SKM-1 (cell line): ENCODE measurements around the gene TMEM165.

Source experiments
- DNase-seq: peaks from one replicate; lab custom pipeline; 2025; ENCODE audit not compliant: unreplicated experiment; lab: John Stamatoyannopoulos, UW

The TMEM165 gene

DNA sequence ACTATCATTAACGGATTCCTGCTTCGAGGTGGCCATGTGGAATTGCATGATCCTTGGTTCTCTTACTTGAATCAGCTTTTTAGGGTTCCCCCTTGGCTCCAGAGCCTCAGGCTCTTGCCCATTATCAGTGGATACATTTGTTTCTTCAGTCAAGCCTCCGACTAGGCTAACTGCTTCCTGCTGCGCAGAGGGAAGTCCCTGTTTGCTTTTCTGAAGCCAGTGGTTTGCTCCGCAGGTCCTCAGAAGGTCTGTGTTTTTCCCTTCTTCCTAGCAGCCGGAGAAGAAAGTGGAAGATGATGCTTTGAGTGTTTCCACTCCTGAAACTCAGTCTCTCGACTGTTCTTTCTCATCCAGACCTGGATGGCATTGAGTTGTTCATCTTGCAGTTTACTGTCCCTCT is 29.1 kb upstream of the TMEM165 start:
- DNase-seq, result no peak

DNA sequence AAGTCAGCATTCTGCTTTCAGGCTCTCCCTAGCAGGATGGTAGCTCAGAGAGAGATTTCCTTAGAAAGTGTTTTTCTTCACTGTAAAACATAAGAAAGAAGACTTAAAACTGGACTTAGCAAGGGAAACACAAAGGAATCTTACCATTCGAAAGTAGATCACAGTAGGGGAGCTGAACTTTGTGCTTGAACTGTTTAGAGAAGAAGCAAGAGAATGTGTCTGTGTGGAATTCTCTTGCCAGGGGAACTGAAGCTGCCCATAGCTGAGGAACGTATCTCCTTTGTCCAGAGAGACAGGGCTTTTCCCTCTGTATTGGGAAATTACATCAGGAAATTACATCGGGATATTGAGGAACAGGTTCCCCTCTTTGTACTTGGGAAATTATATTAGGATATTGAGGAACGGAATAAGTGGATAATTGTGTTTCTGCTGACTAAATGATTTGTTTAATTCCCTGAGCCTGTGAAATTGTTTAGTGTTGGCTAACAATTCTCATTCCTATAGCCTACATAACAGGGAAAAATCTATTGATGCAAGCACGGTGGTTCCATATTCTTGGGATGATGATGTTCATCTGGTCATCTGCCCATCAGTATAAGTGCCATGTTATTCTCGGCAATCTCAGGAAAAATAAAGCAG is 28.6 kb upstream of the TMEM165 start:
- DNase-seq, result no peak

DNA sequence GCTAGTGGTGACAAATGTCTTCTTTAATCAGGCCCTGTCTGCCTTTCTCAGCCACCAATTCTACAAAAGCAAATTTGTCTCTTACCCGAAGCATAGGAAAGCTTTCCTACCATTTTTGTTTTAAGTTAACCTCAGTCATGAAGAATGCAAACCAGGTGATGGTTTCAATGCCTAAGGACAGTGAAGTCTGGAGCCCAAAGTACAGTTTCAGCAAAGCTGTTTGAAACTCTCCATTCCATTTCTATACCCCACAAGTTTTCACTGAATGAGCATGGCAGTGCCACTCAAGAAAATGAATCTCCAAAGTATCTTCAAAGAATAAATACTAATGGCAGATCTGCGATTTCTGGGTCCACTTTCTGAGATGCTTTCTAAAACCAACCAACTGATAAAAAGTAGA is 25.8 kb upstream of the TMEM165 start:
- DNase-seq, result no peak

DNA sequence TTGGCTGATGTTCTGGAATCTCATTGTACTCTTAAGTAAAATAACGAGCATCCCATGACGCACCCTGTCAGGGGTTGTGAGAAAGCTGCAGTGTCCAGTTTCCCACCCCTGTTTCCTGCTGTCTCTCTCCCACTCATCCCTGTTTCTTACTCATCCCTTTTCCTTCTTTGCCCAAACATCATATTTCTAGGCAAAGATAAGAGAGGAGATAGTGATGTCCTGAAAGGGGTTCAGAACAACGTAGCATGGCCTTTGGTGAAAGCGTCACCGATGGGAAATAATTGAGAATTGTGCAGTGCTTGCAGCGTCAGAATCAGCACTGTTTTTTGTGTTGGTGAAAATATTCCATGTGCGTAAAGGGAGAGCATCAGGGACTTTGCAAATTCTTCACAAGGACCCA is 23.5 kb upstream of the TMEM165 start:
- DNase-seq, result no peak

DNA sequence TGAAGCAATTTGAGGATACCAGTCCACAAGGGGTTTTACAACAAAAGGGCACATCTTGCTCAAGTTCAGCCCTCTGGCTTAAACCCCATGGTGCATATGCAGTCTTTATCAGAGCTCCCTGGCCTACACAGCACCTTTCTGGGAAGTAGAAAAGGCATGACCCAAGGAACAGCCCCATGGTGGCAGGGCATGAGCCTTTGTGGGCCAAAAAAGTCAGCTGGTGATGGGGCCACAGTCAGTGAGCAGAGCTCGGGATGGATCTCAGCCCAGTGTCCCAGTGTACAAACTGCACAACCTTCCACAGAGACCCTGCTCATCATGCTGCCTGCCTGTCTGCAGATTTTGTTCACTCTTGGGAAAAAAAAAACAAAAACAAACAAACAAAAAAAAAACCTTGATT is 22.3 kb upstream of the TMEM165 start:
- DNase-seq, result no peak

DNA sequence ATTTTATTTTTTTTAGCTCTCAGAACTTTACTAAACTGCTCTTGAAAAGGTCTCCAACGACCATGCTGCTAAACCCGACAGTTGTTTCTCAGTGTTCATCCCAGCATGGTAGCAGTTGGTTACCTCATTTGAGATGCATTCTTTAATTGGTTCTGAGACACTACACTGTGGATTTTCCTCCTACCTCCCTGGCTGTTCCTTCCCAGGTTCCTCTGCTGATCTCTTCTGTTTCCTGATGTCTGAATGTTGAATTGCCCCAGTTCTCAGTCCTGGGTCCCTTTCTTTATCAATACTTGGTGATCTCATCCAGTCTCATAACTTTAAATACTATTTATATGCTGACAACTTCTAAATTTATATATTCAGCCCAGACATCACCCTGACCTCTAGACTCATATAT is 19.1 kb upstream of the TMEM165 start:
- no peak for DNase-seq

DNA sequence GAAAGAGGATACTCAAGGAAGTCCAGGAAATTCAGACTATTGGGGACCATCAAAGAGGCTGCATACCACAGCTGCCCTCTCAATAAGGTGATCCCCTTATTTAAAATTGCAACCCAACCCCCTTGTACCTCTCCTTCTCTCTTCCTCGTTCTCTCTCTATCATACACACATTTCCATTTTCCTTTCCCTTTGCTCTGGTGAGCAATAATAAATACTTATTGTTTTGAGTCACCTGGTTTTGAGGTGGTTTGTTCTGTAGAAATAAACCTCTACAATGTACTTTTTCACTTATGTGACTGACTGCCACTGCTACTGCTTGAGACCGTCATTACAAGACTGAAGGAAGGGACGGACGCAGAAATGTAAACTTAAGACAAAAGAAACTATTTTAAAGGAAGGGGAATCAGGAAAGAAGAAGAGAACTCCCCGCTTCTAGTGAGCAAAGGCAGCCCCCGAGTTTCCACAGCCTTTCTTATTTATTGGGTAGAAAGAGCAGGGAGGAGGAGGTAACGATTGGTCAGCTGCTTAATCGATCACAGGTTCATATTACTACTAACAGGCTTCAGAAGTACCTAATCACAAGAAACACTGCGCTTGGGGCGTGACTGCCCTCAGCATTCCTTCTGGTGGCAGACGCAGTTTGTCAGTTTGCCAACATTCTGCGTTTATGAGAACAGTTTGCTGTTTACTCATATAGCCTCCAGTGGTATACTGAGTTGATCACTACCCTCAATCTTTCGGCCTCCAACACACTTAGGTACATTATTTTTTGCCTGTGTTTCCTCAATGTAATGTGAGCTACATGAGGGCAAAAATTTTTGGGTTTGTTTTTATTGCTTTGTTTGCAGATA is 16.9 kb upstream of the TMEM165 start:
- no peak for DNase-seq

DNA sequence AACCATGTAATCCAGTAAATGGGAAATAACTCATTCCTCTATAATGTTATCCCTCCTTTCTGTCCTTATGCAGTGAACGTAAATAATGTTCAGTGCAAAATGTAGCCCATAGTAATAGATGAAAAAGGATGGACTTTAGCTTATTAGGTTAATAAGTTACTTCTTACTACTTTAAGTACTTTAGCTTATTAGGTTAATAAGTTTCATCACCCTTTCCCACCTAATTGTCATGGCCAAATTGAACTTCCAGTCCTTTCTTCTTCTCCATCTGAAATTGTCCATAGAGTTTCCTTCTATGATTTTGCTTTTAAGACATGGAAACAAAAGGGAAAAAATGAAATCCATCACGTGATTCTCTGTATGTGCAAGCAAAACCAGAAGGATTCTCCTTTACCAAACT is 15.2 kb upstream of the TMEM165 start:
- DNase-seq, result no peak

DNA sequence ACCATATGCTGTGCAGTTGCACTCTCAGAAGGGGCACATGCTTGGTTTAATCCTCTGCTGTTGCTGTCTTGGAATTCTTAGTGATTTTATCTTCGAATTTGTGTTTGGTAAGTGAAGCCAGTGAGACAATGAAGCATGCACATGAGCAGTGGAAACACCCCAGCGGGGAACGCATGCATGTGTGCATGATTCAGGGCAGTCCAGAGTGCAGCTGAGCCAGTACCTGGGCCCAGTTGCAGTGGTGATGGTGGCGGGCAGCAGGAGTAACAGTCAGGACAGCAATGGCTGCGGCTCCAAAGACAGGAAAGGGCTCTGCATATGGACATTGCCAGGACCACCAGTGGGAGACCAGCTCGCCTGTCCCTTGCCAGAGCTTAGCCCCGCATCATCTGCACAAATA is 14.3 kb upstream of the TMEM165 start:
- no peak for DNase-seq

DNA sequence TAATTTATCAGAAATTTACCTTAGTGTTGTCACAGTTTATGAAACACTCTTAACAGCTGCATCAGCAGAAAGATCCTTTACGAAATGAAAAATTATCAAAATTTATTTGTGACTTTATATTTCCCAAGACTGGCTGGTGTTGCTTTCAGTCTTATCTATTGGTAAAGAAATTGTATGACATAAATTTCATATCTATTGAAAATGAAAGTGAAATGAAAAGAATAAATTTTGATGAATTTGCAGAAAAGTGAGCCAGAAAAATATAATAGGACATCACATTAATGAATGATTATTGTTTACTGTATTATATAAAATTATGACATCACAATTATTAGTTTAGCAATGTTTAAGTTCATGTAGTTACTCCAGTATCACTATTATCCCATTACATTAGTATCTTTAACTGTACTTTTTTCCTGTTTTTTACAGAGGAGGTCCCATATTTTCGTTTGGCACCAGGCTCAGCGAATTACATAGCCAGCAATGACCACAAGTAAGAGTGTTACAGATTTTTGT is 13.2 kb upstream of the TMEM165 start:
- DNase-seq, result no peak

DNA sequence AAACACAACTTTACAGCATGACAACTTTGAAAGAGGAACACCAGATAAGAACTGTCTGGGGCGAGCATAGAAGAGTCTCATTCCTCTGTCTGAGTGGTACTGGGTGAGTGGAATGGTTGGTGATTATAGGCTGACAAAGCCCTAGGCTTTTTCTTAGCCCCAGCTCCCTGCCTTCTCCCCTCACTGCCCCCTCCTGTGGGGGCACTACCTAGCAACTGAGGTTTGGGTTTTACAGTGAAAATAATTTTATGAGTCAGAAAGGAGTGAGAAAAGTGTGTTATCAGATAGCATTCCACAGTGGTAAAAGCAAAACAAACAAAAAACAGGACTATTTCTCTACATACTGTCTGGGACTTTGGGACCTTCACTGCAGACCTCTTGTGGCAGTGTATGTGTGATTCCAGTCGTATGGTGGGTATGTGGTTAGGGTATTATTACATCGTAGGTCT is 10.5 kb upstream of the TMEM165 start:
- no peak for DNase-seq

DNA sequence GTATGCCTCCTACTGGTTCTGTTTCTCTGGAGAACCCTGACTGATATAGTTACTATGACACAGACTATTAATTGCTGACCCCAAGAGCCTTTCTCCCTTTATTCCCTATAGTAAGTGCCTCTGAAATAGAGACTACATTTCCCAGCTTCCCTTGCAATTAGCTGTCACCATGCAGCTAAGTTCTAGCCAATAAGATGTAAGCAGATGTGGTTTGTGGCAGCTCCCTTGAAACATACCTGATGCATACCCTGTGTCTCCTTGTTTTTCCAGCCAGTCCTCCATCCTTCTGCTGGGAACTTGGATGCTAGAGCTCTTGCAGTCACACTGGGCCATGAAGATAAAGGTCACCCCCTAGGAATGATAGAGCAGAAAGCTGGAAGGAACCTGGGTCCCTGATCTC is 9.7 kb upstream of the TMEM165 start:
- peak; percentile 3 for DNase-seq

DNA sequence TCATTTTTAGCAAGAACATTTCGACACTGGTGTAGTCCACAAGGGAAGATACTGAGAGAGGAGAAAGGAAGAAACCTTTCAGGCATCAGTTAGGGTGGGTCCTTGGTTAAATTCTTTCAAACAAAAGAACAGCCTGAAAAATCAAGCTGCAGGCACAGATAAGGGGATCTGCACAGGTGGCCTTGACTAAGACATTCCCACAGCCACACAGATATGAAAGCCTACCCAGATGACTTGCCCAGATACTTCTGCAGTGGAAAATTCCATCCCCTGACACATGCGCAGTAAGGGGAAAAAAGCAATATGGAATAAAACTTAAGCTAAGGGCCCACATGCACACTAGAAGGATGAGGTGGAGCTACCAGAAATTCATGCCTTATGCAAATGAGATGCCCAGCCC is 8.9 kb upstream of the TMEM165 start:
- no peak for DNase-seq

DNA sequence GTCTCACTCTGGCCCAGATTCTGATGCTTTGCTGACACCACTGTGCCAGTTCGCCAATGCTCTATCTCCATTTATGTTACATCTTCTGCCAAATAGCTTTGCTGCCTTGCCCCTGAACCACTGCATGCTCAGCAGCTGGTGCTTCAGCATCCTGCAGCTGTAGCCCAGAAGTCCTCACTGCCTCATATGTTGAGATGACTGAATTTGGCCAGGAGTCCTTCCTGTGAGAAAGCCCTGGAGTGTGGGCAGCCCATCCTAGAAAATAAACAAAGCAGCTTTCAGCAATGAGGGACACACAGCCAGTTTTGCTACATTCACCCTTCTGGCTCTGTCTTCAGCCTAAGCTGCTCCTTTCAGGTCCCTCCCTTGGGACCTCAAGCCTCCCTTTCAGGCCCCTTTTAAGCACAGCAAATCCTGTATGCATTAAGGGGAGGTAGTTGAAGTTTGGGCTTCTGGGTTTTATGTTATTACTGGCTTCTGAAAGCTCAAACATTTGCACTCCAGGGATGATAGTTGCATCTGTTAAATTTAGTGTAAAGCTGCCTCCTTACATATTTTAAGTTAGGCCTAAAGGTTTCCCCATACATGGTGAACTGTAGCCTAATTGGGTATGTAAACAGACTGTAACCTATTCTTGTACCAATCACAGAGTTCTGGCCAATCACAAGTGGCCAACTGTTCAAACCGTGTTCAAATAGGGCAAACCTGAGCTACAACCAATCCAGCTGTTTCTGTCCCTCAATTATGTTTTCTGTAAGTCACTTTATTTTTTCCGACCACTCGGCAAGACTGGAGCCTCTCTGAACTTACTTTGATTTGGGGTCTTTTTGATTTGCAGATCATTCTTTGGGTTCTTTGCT is 2.1 kb upstream of the TMEM165 start:
- no peak for DNase-seq

DNA sequence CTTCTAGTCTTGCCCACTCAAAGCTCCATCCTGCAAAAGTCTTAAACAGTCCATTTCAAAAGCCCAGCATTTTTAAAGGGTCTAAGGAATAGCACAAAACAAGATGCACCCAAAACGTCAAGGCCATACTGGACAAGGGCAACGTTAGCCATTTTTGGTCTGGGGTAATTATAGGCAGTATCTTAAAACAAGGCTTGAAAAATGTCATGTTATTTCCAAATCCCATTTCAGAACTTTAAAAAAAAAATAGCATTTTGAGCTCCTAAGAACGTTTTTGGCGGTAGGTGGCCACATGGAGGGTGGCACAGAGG is 584 bp upstream of the TMEM165 start:
- DNase-seq, result no peak

DNA sequence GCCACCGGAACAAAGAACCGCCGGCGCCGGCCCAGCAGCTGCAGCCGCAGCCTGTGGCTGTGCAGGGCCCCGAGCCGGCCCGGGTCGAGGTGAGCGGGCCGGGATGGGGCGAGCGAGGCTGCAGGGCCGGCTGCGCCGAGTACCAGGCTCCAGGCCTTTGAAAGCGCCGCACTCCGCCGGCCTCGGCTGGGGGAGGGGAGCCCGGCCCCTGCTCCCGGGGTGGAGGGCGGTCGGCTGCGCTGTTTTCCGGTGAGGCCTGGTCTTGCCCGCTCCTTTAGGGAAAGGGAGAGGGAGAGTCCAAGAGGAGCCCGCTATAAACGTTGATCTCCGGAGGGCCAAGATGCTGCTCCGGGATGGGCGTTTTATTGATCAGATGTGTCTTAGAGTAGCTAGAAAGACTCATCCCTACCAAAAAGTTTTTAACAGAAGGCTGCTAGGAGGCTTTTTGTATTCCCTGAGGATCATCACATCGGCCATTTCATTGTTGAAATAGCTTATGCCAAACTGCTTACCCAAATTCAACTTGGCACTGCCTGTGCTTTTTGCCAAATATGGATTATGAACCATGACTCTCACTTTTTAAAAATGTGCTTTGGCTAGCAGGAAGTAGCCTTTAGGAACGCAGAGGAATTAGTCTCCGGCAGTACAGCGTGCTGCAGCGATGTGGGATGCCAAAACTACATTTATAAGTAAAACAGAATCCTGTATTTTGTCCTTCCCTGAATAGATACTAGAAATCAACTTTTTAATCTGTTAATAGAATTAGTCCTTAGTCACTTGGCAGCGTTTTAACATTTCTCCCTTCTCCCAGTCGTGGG is 760 bp downstream of the TMEM165 start:
- DNase-seq, result no peak

DNA sequence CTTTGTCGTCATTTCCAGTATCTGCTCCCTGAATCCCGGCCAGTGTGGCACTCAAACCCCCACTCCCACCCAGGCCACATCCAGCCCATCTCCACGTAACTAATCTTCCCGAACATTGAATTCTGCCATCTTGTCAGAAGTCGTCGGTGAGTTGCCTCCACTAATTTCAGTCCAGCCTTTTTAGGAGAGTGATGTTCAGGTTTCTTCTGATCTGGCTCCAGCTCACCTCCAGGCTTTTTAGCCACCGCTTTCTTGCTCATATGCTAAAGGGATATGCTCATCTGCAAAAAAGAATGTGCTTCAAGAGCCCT is 1.3 kb downstream of the TMEM165 start:
- no peak for DNase-seq

DNA sequence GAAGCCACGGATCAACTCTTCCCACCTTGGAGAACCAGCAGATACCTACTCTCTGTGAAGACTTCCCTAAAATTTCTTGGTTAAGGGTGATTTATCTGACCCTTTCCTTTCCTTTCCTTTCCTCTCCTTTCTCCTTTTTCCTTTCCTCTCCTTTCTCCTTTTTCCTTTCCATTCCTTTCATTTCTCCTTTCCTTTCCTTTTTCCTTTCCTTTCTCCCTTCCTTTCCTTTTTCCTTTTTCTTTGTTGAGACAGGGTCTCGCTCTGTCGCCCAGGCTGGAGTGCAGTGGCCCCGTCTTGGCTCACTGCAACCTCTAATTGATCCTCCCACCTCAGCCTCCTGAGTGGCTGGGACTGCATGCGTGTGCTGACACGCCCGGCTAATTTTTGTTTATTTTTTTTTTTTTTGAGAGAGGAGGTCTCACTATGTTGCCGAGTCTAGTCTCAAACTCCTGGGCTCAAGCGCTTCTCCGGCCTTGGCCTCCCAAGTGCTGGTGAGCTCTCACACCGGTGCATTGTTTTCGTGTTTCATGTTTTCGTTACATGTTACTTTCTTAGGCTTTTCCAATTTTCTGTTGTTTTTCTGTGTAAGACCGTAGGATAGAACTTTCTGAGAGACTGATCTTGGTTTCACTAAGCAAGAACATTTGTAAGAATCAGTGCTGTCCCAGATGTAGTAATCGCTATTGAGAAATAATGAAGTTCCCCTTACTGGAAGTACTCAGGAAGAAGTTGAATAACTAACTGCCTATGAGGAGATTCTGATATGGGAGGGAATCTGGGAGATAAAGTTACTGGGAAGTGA is 2.0 kb downstream of the TMEM165 start:
- DNase-seq, result peak; percentile 56

DNA sequence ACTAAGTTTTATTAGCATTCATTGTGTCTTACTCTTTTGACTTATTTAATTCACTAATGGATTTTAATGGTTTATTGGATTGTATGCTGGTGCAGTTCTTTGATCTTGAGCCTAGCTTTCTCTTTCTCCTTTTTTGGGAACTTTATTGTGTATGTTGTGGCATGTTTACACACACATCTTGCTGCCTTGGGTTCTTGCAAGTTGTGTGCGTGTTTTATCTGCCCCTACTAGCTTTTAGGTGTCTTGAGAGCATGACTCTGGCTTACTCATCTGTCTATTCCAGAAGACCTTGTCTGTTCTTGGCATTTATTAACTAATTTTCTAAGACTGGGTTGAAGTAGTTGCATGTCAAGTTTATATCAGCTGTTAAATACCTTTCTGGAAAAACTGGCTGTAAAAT is 2.7 kb downstream of the TMEM165 start:
- DNase-seq, result no peak

DNA sequence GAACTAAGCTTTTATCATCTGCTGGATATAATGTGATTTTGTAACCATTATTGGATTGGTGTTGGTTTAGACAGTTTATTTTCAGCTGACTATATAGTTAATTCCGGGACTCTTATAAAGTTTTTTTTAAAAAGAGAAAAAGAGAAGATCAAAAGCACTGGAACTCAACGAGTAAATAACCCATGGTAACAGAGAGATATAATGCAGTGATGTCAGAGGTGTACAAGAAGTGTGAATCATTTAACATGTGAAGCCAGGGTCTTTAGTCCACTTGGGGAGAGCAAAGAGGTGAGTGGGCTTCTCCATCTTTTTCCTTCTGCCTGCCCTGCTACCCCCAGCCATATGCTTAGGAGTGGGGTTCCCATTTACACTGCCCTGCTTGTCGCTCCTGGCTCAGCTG is 3.2 kb downstream of the TMEM165 start:
- no peak for DNase-seq
